Measurements from ENCODE around the gene YWHAB.

The YWHAB gene

DNA sequence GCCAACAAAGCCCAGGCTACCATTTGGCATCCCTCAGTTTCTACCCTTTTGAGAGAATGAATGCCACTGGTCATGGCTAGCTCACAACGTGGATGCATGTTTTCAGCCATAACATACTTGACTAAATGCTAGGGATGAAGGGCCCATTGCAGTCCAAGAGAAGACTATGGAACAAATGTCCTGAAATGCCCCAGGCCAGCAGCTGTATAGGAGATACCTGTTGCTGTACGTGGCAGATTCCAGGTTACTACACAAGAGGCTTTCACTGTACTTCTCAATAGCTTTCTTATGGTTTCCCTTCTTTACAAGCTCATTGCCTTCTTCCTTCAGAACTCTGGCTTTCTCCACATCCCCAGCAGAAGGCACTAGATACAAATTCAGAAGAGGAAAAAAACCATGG, 63.0 kb downstream of the YWHAB start:
- Histone ChIP-seq H3K27me3 (ENCODE audit: control insufficient read depth, insufficient read depth, low read length) (no peaks in the 10 kb centered on the region), H3K27ac (ENCODE audit: low read depth, low read length) (no peak overlapping the region), H3K36me3 (ENCODE audit: control insufficient read depth, insufficient read depth, low read length) (peaks cover 28% of the 10 kb centered on the region), H3K4me3 (ENCODE audit: low read length) (no peak overlapping the region), H3K4me1 (ENCODE audit: control insufficient read depth, insufficient read depth, low read length) (no peaks in the 10 kb centered on the region), H3K9ac (ENCODE audit: low read length) (no peak overlapping the region)

DNA sequence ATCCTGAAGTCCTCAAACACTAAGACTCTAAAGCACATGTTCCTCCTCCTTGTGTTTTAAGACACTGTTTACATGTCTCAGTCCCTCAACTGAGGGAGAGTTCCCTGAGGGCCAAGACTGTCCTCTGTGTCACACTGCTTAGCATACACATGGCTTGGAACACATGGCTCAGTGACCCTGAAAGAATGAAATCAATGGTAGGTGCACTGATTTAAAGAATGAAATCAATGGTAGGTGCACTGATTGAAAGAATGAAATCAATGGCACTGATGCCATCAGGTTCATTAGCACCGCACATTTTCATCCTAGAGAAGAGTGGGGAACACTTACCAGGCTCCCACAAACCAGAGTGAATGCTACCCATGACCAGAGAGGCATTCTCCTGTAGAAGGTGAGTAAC, 64.9 kb downstream of the YWHAB start:
- no peaks in the 10 kb centered on the region for H3K4me1 ChIP-seq (ENCODE audit: control insufficient read depth, insufficient read depth, low read length)
- H3K4me3 ChIP-seq (ENCODE audit: low read length), result no peak overlapping the region
- H3K27ac ChIP-seq (ENCODE audit: low read depth, low read length), result no peak overlapping the region
- H3K36me3 ChIP-seq (ENCODE audit: control insufficient read depth, insufficient read depth, low read length), result peaks cover 34% of the 10 kb centered on the region
- no peaks in the 10 kb centered on the region for H3K27me3 ChIP-seq (ENCODE audit: control insufficient read depth, insufficient read depth, low read length)
- no peak overlapping the region for H3K9ac ChIP-seq (ENCODE audit: low read length)

- no peaks in the 10 kb centered on the region for H3K4me1 ChIP-seq (ENCODE audit: control insufficient read depth, insufficient read depth, low read length)
These were observed 67.2 kb downstream of the YWHAB start for GRCh38 chr20:44952731-44953130.

DNA sequence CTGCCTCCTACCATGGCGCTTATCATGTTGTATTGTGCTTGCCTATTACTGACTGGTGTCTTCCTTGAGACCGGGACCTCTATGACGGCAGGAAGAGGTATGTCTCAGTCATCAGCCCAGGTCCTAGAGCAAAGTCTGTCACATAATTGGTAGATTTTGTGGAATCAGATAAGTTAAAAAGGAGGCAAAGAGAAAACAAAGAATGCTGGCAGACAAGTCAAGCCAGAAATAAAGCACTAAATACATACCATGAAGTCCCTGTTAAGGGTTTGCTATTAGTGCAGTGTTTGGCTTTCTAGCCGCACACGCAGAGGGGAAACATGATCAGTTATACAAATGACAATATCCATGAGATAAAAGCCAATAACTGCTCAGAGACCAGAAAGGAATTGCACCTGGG, 68.7 kb downstream of the YWHAB start:
- Histone ChIP-seq H3K4me1 (ENCODE audit: control insufficient read depth, insufficient read depth, low read length) (peaks cover under 1% of the 10 kb centered on the region), H3K36me3 (ENCODE audit: control insufficient read depth, insufficient read depth, low read length) (peaks cover 31% of the 10 kb centered on the region), H3K27me3 (ENCODE audit: control insufficient read depth, insufficient read depth, low read length) (no peaks in the 10 kb centered on the region)

More at GRCh38 chr20:44952731-44953130, 67.2 kb downstream of the YWHAB start:
- H3K9ac ChIP-seq (ENCODE audit: low read length), result no peak overlapping the region
- H3K27ac ChIP-seq (ENCODE audit: low read depth, low read length), result no peak overlapping the region
- H3K27me3 ChIP-seq (ENCODE audit: control insufficient read depth, insufficient read depth, low read length), result no peaks in the 10 kb centered on the region
- peaks cover 35% of the 10 kb centered on the region for H3K36me3 ChIP-seq (ENCODE audit: control insufficient read depth, insufficient read depth, low read length)
- no peak overlapping the region for H3K4me3 ChIP-seq (ENCODE audit: low read length)

DNA sequence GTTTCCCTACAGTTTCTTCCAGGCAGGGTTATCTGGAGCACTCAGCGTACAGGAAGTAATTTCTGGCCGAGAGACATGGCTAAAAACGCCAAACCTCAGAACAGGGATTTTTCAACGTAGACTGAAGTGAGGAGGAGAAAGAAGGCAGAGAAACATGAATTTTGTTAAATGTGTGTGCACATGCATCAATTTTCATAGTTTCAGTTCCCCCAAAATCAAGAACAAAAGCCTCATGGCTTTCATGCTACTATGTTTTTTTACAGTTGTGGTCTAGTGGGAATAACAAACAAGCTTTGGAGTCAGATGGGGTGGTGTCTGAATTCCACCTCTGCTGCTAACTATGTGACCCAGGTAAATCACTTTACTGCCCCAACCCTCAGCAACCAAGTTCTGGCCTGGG, 69.8 kb downstream of the YWHAB start:
- H3K36me3 ChIP-seq (ENCODE audit: control insufficient read depth, insufficient read depth, low read length), result peaks cover 28% of the 10 kb centered on the region
- no peak overlapping the region for H3K4me3 ChIP-seq (ENCODE audit: low read length)
- H3K9ac ChIP-seq (ENCODE audit: low read length), result no peak overlapping the region
- H3K27me3 ChIP-seq (ENCODE audit: control insufficient read depth, insufficient read depth, low read length), result no peaks in the 10 kb centered on the region
- H3K27ac ChIP-seq (ENCODE audit: low read depth, low read length), result no peak overlapping the region
- peaks cover 3% of the 10 kb centered on the region for H3K4me1 ChIP-seq (ENCODE audit: control insufficient read depth, insufficient read depth, low read length)

More for the DNA sequence above, 68.7 kb downstream of the YWHAB start:
- no peak overlapping the region for H3K9ac ChIP-seq (ENCODE audit: low read length)
- no peak overlapping the region for H3K4me3 ChIP-seq (ENCODE audit: low read length)
- H3K27ac ChIP-seq (ENCODE audit: low read depth, low read length), result no peak overlapping the region

GRCh38 chr20:44956410-44956809, 70.9 kb downstream of the YWHAB start:
- Histone ChIP-seq H3K27me3 (ENCODE audit: control insufficient read depth, insufficient read depth, low read length) (no peaks in the 10 kb centered on the region), H3K4me1 (ENCODE audit: control insufficient read depth, insufficient read depth, low read length) (peaks cover 3% of the 10 kb centered on the region), H3K36me3 (ENCODE audit: control insufficient read depth, insufficient read depth, low read length) (peaks cover 21% of the 10 kb centered on the region), H3K4me3 (ENCODE audit: low read length) (no peak overlapping the region), H3K27ac (ENCODE audit: low read depth, low read length) (no peak overlapping the region), H3K9ac (ENCODE audit: low read length) (no peak overlapping the region)
